ENCODE results near the gene NDUFS1. TPM values are rescaled to one million over a fixed set of nuclear protein-coding genes. Genes with fewer than 3 reads are reported as not detected.
"Not testable (repeated sequence)": the region's sequence is repeated elsewhere in the genome, so short reads cannot be mapped to it uniquely, and the experiment has no call there.

Gene NDUFS1
- total RNA-seq, 1 donor, result 37.7 TPM

GRCh38 chr2:206163251-206163880 lies 4.1 kb upstream of the NDUFS1 start:
- DNase-seq (ENCODE audit: low read depth in 2 of 3, low spot score in 2 of 3), result no peak

GRCh38 chr2:206162401-206162800 lies 3.2 kb upstream of the NDUFS1 start:
- not testable (repeated sequence) for DNase-seq (ENCODE audit: low read depth in 2 of 3, low spot score in 2 of 3)

- DNase-seq (ENCODE audit: low read depth in 2 of 3, low spot score in 2 of 3), result no peak
Measured at GRCh38 chr2:206160807-206161179, 1.5 kb upstream of the NDUFS1 start.

GRCh38 chr2:206160125-206160806 lies 1.0 kb upstream of the NDUFS1 start:
- peak in 1 of 3 donors; percentile 59 for DNase-seq (ENCODE audit: low read depth in 2 of 3, low spot score in 2 of 3)

GRCh38 chr2:206158563-206159345 lies 490 bp downstream of the NDUFS1 start:
- DNase-seq (ENCODE audit: low read depth in 2 of 3, low spot score in 2 of 3), result no peak

GRCh38 chr2:206157014-206157413 lies 2.2 kb downstream of the NDUFS1 start:
- not testable (repeated sequence) for DNase-seq (ENCODE audit: low read depth in 2 of 3, low spot score in 2 of 3)

- peak in 1 of 3 donors; percentile 17 for DNase-seq (ENCODE audit: low read depth in 2 of 3, low spot score in 2 of 3)
Measured at GRCh38 chr2:206154197-206154596, 5.0 kb downstream of the NDUFS1 start.

- no peak for DNase-seq (ENCODE audit: low read depth in 2 of 3, low spot score in 2 of 3)
Measured at GRCh38 chr2:206150631-206151030, 8.6 kb downstream of the NDUFS1 start.

- DNase-seq (ENCODE audit: low read depth in 2 of 3, low spot score in 2 of 3), result no peak
Measured at GRCh38 chr2:206150168-206150567, 9.1 kb downstream of the NDUFS1 start.

- DNase-seq (ENCODE audit: low read depth in 2 of 3, low spot score in 2 of 3), result no peak
Measured at GRCh38 chr2:206149330-206149729, 9.9 kb downstream of the NDUFS1 start.

GRCh38 chr2:206145665-206146064 lies 13.6 kb downstream of the NDUFS1 start:
- no peak for DNase-seq (ENCODE audit: low read depth in 2 of 3, low spot score in 2 of 3)

- DNase-seq (ENCODE audit: low read depth in 2 of 3, low spot score in 2 of 3), result no peak
Measured at GRCh38 chr2:206144383-206144782, 14.9 kb downstream of the NDUFS1 start.

- no peak for DNase-seq (ENCODE audit: low read depth in 2 of 3, low spot score in 2 of 3)
Measured at GRCh38 chr2:206143451-206143850, 15.8 kb downstream of the NDUFS1 start.

- peak in 2 of 3 donors; percentile 7 to 17 for DNase-seq (ENCODE audit: low read depth in 2 of 3, low spot score in 2 of 3)
Measured at GRCh38 chr2:206127656-206128055, 31.6 kb downstream of the NDUFS1 start.

- DNase-seq (ENCODE audit: low read depth in 2 of 3, low spot score in 2 of 3), result no peak
Measured at GRCh38 chr2:206125901-206126300, 33.3 kb downstream of the NDUFS1 start.

GRCh38 chr2:206122569-206122968 lies 36.7 kb downstream of the NDUFS1 start:
- not testable (repeated sequence) for DNase-seq (ENCODE audit: low read depth in 2 of 3, low spot score in 2 of 3)

GRCh38 chr2:206116278-206116677 lies 43.0 kb downstream of the NDUFS1 start:
- no peak for DNase-seq (ENCODE audit: low read depth in 2 of 3, low spot score in 2 of 3)

- DNase-seq (ENCODE audit: low read depth in 2 of 3, low spot score in 2 of 3), result no peak
Measured at GRCh38 chr2:206115026-206115578, 44.1 kb downstream of the NDUFS1 start.

- no peak for DNase-seq (ENCODE audit: low read depth in 2 of 3, low spot score in 2 of 3)
Measured at GRCh38 chr2:206112846-206113547, 46.2 kb downstream of the NDUFS1 start.

- no peak for DNase-seq (ENCODE audit: low read depth in 2 of 3, low spot score in 2 of 3)
Measured at GRCh38 chr2:206112108-206112507, 47.1 kb downstream of the NDUFS1 start.

- DNase-seq (ENCODE audit: low read depth in 2 of 3, low spot score in 2 of 3), result no peak
Measured at GRCh38 chr2:206108713-206109112, 50.5 kb downstream of the NDUFS1 start.

Measured in hematopoietic multipotent progenitor cell (in vitro differentiated cells).